WTC11 (cell line): Measurements from ENCODE around the gene NOX3. TPM values are rescaled to one million over a fixed set of nuclear protein-coding genes. Genes with fewer than 3 reads are reported as not detected.

ENCODE experiments used
- ATAC-seq: fragments of 200-7000 bp; cut with Tn5 transposase; 2 replicates; pipeline ENCODE4 v1.10.0; 2021; ENCODE audit warnings: mild to moderate bottlenecking, moderate library complexity
- CTCF ChIA-PET: fragments of 300-600 bp; sonication (Branson Sonifier 250); formaldehyde crosslinking; loops from one replicate; lab custom pipeline; 2021; ENCODE audit warnings: antibody characterized with exemption; lab: Charles Lee
- POLR2A ChIA-PET: fragments of 350-600 bp; sonication (Branson Sonifier 250); formaldehyde crosslinking; loops from one replicate; lab custom pipeline; 2021; ENCODE audit warnings: antibody characterized with exemption; lab: Charles Lee
- DNase-seq: peaks from one replicate; pipeline ENCODE4 v3.0.0; 2021; ENCODE audit warnings: low spot score
- H3K27ac Mint-ChIP-seq: 2 replicates; pipeline ENCODE4 v1.8.0; 2021; ENCODE audit warnings: mixed read lengths
- H3K27me3 Mint-ChIP-seq: 2 replicates; pipeline ENCODE4 v1.8.0; 2021; ENCODE audit warnings: low read depth, mild to moderate bottlenecking, moderate library complexity, mixed read lengths
- H3K36me3 Mint-ChIP-seq: 2 replicates; pipeline ENCODE4 v1.8.0; 2021; ENCODE audit warnings: mixed read lengths
- H3K4me1 Mint-ChIP-seq: 2 replicates; pipeline ENCODE4 v1.8.0; 2022; ENCODE audit warnings: mixed read lengths
- H3K4me3 Mint-ChIP-seq: 2 replicates; pipeline ENCODE4 v1.8.0; 2021; ENCODE audit warnings: mild to moderate bottlenecking, moderate library complexity, mixed read lengths
- H3K9me3 Mint-ChIP-seq: 2 replicates; pipeline ENCODE4 v1.8.0; 2021; ENCODE audit warnings: mixed read lengths
- ATF1 ChIP-seq: sonication (generic); formaldehyde crosslinking; IDR thresholded peaks from 2 replicates; pipeline ENCODE4 v1.8.1; 2023; ENCODE audit warnings: mild to moderate bottlenecking, moderate library complexity, missing genetic modification reagents
- CREB1 ChIP-seq: sonication (generic); formaldehyde crosslinking; IDR thresholded peaks from 2 replicates; pipeline ENCODE4 v1.8.0; 2023; ENCODE audit warnings: mild to moderate bottlenecking, missing genetic modification reagents
- ELF4 ChIP-seq: sonication (generic); formaldehyde crosslinking; IDR thresholded peaks from 2 replicates; pipeline ENCODE4 v1.8.1; 2022; ENCODE audit warnings: low read depth, mild to moderate bottlenecking, moderate library complexity, missing genetic modification reagents
- ESRRA ChIP-seq: sonication (generic); formaldehyde crosslinking; IDR thresholded peaks from 2 replicates; pipeline ENCODE4 v1.8.1; 2022; ENCODE audit warnings: mild to moderate bottlenecking, missing genetic modification reagents, borderline replicate concordance
- FOXK1 ChIP-seq: sonication (generic); formaldehyde crosslinking; IDR thresholded peaks from 2 replicates; pipeline ENCODE4 v1.8.0; 2022; ENCODE audit warnings: mild to moderate bottlenecking, moderate library complexity, missing genetic modification reagents
- GTF2I ChIP-seq: fragments of 250-450 bp; sonication (Bioruptor Pico); conservative IDR thresholded peaks from 2 replicates; pipeline ENCODE4 v1.4.0; 2021; ENCODE audit warnings: mild to moderate bottlenecking
- NFE2L1 ChIP-seq: sonication (generic); formaldehyde crosslinking; IDR thresholded peaks from 2 replicates; pipeline ENCODE4 v1.8.1; 2023; ENCODE audit warnings: missing genetic modification reagents
- NFYB ChIP-seq: sonication (generic); formaldehyde crosslinking; conservative IDR thresholded peaks from 2 replicates; pipeline ENCODE4 v1.8.0; 2022; ENCODE audit warnings: low read depth, missing genetic modification reagents
- SMAD3 ChIP-seq: sonication (generic); formaldehyde crosslinking; IDR thresholded peaks from 2 replicates; pipeline ENCODE4 v1.8.0; 2022; ENCODE audit warnings: missing genetic modification reagents, mild to moderate bottlenecking, borderline replicate concordance
- TEAD1 ChIP-seq: sonication (generic); formaldehyde crosslinking; IDR thresholded peaks from 2 replicates; pipeline ENCODE4 v1.8.0; 2022; ENCODE audit warnings: mild to moderate bottlenecking, missing genetic modification reagents
- TP53 ChIP-seq: sonication (generic); formaldehyde crosslinking; IDR thresholded peaks from 2 replicates; pipeline ENCODE4 v1.8.1; 2023; ENCODE audit warnings: mild to moderate bottlenecking, missing genetic modification reagents
- ZNF219 ChIP-seq: sonication (generic); formaldehyde crosslinking; IDR thresholded peaks from 2 replicates; pipeline ENCODE4 v1.8.0; 2023; ENCODE audit warnings: missing genetic modification reagents, mild to moderate bottlenecking, borderline replicate concordance
- total RNA-seq: library from RNA; stranded (reverse); gene quantifications from 3 replicates; pipeline ENCODE4 v1.2.3, GENCODE V29; 2021
- TF ChIP-seq, protein P1 (sequence below): sonication (generic); formaldehyde crosslinking; IDR thresholded peaks from 2 replicates; pipeline ENCODE4 v1.8.0; 2022; ENCODE audit warnings: missing genetic modification reagents
- TF ChIP-seq, protein P2 (sequence below): fragments of 250-450 bp; sonication (Bioruptor Pico); IDR thresholded peaks from 2 replicates; pipeline ENCODE4 v1.9.0; 2021; ENCODE audit warnings: mild to moderate bottlenecking
- TF ChIP-seq, protein P3 (sequence below): sonication (generic); formaldehyde crosslinking; IDR thresholded peaks from 2 replicates; pipeline ENCODE4 v1.8.0; 2022; ENCODE audit warnings: mild to moderate bottlenecking, missing genetic modification reagents
- TF ChIP-seq, protein P4 (sequence below): fragments of 250-450 bp; sonication (Bioruptor Pico); IDR thresholded peaks from 2 replicates; pipeline ENCODE4 v1.9.0; 2021; ENCODE audit warnings: mild to moderate bottlenecking
- TF ChIP-seq, protein P5 (sequence below): sonication (generic); formaldehyde crosslinking; IDR thresholded peaks from 2 replicates; pipeline ENCODE4 v1.8.1; 2022; ENCODE audit warnings: low read depth, missing genetic modification reagents, borderline replicate concordance

The NOX3 gene
- total RNA-seq, 1 experiment from 2014 or later, result not detected

DNA sequence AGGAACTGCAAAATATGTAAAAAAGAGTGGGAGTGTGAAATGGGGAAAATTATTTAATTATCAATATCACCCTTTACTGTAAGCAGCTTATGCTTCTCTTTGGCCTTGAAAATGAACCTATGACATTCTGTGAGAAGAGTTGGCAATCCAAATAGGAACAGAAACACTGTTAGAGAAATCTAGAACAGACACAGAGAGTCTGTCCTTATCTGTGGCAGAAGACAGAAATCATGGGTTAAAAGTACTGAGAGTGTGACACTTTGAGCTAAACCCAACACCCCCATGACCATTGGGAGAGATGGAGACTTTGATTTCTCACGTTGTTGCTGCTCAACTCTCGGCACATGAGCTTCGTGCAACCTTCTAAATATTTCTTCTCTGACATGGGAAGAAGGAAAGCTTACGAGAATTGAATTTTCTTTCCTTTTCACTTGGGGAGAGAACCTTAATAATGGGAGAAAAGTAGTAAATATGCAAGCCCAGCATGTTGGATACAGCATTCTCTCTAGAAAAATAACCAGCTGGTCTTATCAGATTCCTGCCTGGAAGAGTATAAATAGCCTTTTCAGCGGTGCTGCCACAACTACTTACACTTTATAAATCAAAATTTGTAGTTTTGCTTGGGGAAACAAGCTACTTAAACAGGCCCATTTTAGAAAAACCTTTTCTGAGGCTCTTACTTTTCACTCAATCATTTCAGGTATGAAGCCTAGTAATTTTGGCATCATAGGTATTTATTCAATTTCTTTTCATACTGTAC, 49.4 kb upstream of the NOX3 start (continued):
- TF ChIP-seq, protein P1, sequence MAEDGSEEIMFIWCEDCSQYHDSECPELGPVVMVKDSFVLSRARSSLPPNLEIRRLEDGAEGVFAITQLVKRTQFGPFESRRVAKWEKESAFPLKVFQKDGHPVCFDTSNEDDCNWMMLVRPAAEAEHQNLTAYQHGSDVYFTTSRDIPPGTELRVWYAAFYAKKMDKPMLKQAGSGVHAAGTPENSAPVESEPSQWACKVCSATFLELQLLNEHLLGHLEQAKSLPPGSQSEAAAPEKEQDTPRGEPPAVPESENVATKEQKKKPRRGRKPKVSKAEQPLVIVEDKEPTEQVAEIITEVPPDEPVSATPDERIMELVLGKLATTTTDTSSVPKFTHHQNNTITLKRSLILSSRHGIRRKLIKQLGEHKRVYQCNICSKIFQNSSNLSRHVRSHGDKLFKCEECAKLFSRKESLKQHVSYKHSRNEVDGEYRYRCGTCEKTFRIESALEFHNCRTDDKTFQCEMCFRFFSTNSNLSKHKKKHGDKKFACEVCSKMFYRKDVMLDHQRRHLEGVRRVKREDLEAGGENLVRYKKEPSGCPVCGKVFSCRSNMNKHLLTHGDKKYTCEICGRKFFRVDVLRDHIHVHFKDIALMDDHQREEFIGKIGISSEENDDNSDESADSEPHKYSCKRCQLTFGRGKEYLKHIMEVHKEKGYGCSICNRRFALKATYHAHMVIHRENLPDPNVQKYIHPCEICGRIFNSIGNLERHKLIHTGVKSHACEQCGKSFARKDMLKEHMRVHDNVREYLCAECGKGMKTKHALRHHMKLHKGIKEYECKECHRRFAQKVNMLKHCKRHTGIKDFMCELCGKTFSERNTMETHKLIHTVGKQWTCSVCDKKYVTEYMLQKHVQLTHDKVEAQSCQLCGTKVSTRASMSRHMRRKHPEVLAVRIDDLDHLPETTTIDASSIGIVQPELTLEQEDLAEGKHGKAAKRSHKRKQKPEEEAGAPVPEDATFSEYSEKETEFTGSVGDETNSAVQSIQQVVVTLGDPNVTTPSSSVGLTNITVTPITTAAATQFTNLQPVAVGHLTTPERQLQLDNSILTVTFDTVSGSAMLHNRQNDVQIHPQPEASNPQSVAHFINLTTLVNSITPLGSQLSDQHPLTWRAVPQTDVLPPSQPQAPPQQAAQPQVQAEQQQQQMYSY, result no peak
- no peak for TF ChIP-seq ELF4 (CRISPR knock-in tag)
- no peak for TF ChIP-seq NFE2L1 (CRISPR knock-in tag)
- no peak for TF ChIP-seq SMAD3 (CRISPR knock-in tag)
- TF ChIP-seq, protein P2, sequence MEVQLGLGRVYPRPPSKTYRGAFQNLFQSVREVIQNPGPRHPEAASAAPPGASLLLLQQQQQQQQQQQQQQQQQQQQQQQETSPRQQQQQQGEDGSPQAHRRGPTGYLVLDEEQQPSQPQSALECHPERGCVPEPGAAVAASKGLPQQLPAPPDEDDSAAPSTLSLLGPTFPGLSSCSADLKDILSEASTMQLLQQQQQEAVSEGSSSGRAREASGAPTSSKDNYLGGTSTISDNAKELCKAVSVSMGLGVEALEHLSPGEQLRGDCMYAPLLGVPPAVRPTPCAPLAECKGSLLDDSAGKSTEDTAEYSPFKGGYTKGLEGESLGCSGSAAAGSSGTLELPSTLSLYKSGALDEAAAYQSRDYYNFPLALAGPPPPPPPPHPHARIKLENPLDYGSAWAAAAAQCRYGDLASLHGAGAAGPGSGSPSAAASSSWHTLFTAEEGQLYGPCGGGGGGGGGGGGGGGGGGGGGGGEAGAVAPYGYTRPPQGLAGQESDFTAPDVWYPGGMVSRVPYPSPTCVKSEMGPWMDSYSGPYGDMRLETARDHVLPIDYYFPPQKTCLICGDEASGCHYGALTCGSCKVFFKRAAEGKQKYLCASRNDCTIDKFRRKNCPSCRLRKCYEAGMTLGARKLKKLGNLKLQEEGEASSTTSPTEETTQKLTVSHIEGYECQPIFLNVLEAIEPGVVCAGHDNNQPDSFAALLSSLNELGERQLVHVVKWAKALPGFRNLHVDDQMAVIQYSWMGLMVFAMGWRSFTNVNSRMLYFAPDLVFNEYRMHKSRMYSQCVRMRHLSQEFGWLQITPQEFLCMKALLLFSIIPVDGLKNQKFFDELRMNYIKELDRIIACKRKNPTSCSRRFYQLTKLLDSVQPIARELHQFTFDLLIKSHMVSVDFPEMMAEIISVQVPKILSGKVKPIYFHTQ (CRISPR knock-in tag), result no peak
- TF ChIP-seq, protein P3, sequence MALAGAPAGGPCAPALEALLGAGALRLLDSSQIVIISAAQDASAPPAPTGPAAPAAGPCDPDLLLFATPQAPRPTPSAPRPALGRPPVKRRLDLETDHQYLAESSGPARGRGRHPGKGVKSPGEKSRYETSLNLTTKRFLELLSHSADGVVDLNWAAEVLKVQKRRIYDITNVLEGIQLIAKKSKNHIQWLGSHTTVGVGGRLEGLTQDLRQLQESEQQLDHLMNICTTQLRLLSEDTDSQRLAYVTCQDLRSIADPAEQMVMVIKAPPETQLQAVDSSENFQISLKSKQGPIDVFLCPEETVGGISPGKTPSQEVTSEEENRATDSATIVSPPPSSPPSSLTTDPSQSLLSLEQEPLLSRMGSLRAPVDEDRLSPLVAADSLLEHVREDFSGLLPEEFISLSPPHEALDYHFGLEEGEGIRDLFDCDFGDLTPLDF, result no peak
- TF ChIP-seq NFYB (CRISPR knock-in tag), result no peak
- no peak for TF ChIP-seq ATF1 (CRISPR knock-in tag)
- TF ChIP-seq CREB1 (CRISPR knock-in tag), result no peak
- TF ChIP-seq TEAD1, result no peak
- TF ChIP-seq FOXK1 (CRISPR knock-in tag), result no peak
- TF ChIP-seq, protein P4, sequence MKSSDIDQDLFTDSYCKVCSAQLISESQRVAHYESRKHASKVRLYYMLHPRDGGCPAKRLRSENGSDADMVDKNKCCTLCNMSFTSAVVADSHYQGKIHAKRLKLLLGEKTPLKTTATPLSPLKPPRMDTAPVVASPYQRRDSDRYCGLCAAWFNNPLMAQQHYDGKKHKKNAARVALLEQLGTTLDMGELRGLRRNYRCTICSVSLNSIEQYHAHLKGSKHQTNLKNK, result no peak

DNA sequence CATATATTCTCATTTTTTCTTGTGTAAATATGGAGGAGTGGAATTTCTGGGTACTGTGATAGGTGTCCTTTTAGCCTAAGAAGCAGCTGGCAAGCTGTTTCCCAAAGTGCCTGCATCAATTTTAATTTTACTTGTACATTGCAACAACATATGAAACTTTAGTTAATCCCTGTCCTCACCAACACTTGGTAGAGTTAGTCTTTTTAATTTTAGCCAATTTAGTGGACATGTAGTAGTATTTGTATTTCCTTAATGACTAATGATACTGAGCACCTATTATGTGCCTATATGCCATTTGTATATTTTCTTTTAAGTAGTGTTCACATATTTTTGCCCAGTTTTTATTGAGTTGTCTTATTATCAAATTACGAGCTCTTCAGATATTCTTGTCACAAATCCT, 46.8 kb upstream of the NOX3 start:
- no peak for DNase-seq
- peaks cover 17% of the 10 kb centered on the region for H3K9me3 Mint-ChIP-seq
- ATAC-seq, result no peak
- no peaks in the 10 kb centered on the region; the same call in 1 of the 2 replicates for H3K27me3 Mint-ChIP-seq
- no peaks in the 10 kb centered on the region for H3K4me1 Mint-ChIP-seq
- ChIA-PET POLR2A (no interaction called here), CTCF (no interaction called here)
- H3K27ac Mint-ChIP-seq, result no peak overlapping the region
- H3K4me3 Mint-ChIP-seq, result no peak overlapping the region
- TF ChIP-seq ZNF219 (CRISPR knock-in tag) (no peak), TP53 (CRISPR knock-in tag) (no peak), ESRRA (CRISPR knock-in tag) (no peak), GTF2I (no peak)
- TF ChIP-seq, protein P5, sequence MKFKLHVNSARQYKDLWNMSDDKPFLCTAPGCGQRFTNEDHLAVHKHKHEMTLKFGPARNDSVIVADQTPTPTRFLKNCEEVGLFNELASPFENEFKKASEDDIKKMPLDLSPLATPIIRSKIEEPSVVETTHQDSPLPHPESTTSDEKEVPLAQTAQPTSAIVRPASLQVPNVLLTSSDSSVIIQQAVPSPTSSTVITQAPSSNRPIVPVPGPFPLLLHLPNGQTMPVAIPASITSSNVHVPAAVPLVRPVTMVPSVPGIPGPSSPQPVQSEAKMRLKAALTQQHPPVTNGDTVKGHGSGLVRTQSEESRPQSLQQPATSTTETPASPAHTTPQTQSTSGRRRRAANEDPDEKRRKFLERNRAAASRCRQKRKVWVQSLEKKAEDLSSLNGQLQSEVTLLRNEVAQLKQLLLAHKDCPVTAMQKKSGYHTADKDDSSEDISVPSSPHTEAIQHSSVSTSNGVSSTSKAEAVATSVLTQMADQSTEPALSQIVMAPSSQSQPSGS (CRISPR knock-in tag), result no peak
- H3K36me3 Mint-ChIP-seq, result peaks cover 3% of the 10 kb centered on the region
